ENCODE data around the gene RAI1. TPM values are rescaled to one million over a fixed set of nuclear protein-coding genes. Genes with fewer than 3 reads are reported as not detected.

Gene RAI1
- total RNA-seq, 4 donors from 2014 or later: 20.3 to 46.1 (median 30.4) TPM

GRCh38 chr17:17745476-17746455 is 64.5 kb downstream of the RAI1 start:
- no peak overlapping the region for H3K27ac ChIP-seq
- H3K27me3 ChIP-seq: no peaks in the 10 kb centered on the region
- H3K36me3 ChIP-seq: no peaks in the 10 kb centered on the region
- H3K4me1 ChIP-seq: peaks cover 65% of the 10 kb centered on the region
- no peak overlapping the region for H3K4me3 ChIP-seq
- DNase-seq (ENCODE audit: low spot score in 2 of 2): no peak
- no peak for TF ChIP-seq CTCF (IDR thresholded peaks at IDR 0.05)
- TF ChIP-seq POLR2A (IDR thresholded peaks at IDR 0.05): no peak
- TF ChIP-seq EP300 (IDR thresholded peaks at IDR 0.05): no peak
- no peak for TF ChIP-seq POLR2AphosphoS5 (IDR thresholded peaks at IDR 0.05)
- no peaks in the 10 kb centered on the region for H3K9me3 ChIP-seq
- WGBS: 69% methylated on average over 18 of the region's 33 CpGs

GRCh38 chr17:17748179-17748578 is 66.9 kb downstream of the RAI1 start:
- peaks cover 65% of the 10 kb centered on the region for H3K4me1 ChIP-seq
- H3K27me3 ChIP-seq: no peaks in the 10 kb centered on the region
- DNase-seq (ENCODE audit: low spot score in 2 of 2): no peak
- no peaks in the 10 kb centered on the region for H3K9me3 ChIP-seq
- H3K36me3 ChIP-seq: no peaks in the 10 kb centered on the region
- H3K27ac ChIP-seq: no peak overlapping the region
- 98% methylated on average over 3 of the region's 3 CpGs for WGBS
- H3K4me3 ChIP-seq: no peak overlapping the region
- TF ChIP-seq CTCF (IDR thresholded peaks at IDR 0.05) (no peak), POLR2AphosphoS5 (IDR thresholded peaks at IDR 0.05) (no peak), POLR2A (IDR thresholded peaks at IDR 0.05) (no peak)

- Histone ChIP-seq H3K4me3 (no peak overlapping the region), H3K36me3 (no peaks in the 10 kb centered on the region), H3K4me1 (peaks cover 66% of the 10 kb centered on the region), H3K27me3 (no peaks in the 10 kb centered on the region), H3K9me3 (no peaks in the 10 kb centered on the region), H3K27ac (peak overlapping the region; percentile 41)
- TF ChIP-seq POLR2A (IDR thresholded peaks at IDR 0.05) (no peak), POLR2AphosphoS5 (IDR thresholded peaks at IDR 0.05) (no peak), EP300 (IDR thresholded peaks at IDR 0.05) (no peak), CTCF (IDR thresholded peaks at IDR 0.05) (no peak)
- WGBS: 85% methylated on average over 8 of the region's 8 CpGs
- DNase-seq (ENCODE audit: low spot score in 2 of 2): no peak
Measured at GRCh38 chr17:17748604-17749003, 67.3 kb downstream of the RAI1 start.

DNA sequence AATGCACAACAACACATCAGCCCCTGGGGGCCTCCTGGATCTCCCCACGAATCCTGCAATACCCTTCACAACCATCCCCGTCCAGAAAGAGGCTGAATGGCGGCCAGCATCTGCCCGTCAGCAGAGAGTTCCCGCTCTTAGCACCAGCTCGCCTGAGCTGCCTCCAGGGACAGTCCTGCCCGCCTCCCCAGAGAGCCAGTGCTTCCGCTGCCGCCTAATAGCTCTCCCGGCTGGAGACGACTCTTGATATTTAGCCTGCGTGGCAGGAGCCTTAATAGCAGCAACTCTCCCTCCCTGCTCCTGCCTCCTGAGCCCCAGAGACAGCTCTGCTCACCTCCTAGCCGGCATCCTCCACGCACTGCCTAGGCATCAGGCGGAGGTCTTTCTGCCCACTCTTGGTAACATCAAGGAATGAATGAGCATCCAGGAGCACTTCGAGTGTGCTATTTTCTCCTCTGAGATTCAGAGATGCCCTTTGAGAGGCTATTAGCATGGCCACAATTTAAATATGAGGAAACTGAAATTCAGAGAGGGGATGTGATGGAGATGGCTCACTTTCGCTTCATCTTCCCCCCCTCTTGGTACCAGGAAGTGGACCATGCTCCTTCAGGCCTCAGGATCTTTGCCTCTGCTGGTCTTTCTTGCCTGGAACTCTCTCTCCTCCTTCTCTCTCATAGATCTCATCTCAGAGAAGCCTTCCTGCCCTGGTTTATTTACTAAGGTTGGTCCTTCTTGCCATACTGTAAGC is 67.9 kb downstream of the RAI1 start:
- TF ChIP-seq POLR2A (IDR thresholded peaks at IDR 0.05) (no peak), POLR2AphosphoS5 (IDR thresholded peaks at IDR 0.05) (no peak), CTCF (IDR thresholded peaks at IDR 0.05) (no peak), EP300 (IDR thresholded peaks at IDR 0.05) (no peak)
- peak overlapping the region; percentile 41 for H3K27ac ChIP-seq
- 79% methylated on average over 11 of the region's 17 CpGs for WGBS
- no peaks in the 10 kb centered on the region for H3K36me3 ChIP-seq
- DNase-seq (ENCODE audit: low spot score in 2 of 2): no peak
- no peak overlapping the region for H3K4me3 ChIP-seq
- peaks cover 69% of the 10 kb centered on the region for H3K4me1 ChIP-seq
- H3K9me3 ChIP-seq: no peaks in the 10 kb centered on the region
- H3K27me3 ChIP-seq: no peaks in the 10 kb centered on the region

DNA sequence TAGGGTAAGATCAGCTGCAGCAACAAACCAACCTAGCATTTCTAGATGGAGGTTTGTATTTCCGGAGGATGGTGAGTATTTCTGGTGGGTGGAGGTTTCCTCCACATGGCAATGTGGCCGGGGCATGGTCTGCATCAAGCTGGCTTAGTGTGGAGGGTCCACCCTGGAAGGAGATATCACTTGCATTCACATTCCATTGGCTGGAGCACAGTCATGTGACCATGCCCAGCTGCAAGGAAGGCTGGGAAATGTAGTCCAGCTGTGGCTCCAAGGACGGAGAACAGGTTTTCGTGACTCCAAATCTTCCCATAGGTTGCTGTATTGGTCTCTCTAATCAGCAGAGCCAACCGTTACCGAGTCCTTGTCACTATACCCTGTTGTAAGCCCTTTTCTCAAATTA is 68.7 kb downstream of the RAI1 start:
- H3K9me3 ChIP-seq: no peaks in the 10 kb centered on the region
- peak overlapping the region; percentile 41 for H3K27ac ChIP-seq
- WGBS: 43% methylated on average over 6 of the region's 6 CpGs
- no peak for TF ChIP-seq CTCF (IDR thresholded peaks at IDR 0.05)
- TF ChIP-seq POLR2AphosphoS5 (IDR thresholded peaks at IDR 0.05): no peak
- TF ChIP-seq POLR2A (IDR thresholded peaks at IDR 0.05): no peak
- no peak for TF ChIP-seq EP300 (IDR thresholded peaks at IDR 0.05)
- H3K4me3 ChIP-seq: no peak overlapping the region
- no peaks in the 10 kb centered on the region for H3K36me3 ChIP-seq
- H3K27me3 ChIP-seq: no peaks in the 10 kb centered on the region
- peaks cover 69% of the 10 kb centered on the region for H3K4me1 ChIP-seq
- no peak for DNase-seq (ENCODE audit: low spot score in 2 of 2)

All from suprapubic skin (tissue), 4 donors.